Measurements from ENCODE around the gene KATNAL2.

KATNAL2 gene

GRCh38 chr18:46917108-46917802, at the start of gene KATNAL2, which contains the start of gene PIAS2:
Gene KATNAL2, plus strand, starts transcription at chr18:46917602. Its CDS starts 29,271 bp downstream, at chr18:46946873.
Gene PIAS2, minus strand, starts transcription at chr18:46917507. Its CDS starts 162 bp downstream, at chr18:46917345.
- DNase-seq = peak; percentile 81

GRCh38 chr18:46868169-46868921, 49.1 kb upstream of the KATNAL2 start:
- no peak for DNase-seq

DNA sequence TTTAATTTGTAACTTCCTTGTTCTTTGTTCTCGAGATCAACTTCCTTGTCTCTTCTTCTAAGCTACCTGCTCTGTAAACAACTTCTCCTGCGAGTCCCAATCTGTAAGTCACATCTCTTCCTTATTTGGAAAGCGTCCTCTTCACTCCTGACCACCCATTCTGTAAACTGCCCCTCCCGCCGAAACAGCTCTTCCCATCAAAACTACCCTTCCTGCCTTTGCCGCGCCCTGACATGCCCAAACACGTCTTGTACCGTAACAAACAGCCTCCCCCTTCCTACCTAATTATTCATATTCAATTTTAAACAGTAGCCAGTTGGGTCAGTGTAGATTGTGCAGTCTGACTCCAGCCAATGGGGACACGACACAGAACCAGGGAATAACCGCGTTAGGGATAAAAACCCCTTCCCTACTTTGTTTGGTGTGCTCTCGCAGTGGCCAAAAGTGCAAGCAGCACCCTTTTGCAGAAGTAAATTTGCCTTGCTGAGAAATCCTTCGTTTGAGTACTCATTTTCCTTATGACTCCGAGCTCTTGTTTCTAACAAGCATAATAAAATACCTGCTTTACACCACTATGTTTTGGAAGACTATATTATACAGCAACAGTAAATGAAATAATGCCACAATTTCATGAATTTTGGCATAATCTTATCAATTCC, 39.9 kb upstream of the KATNAL2 start:
- DNase-seq = no peak

GRCh38 chr18:46883180-46883579, 34.2 kb upstream of the KATNAL2 start:
- no peak for DNase-seq

GRCh38 chr18:46886893-46887292, 30.5 kb upstream of the KATNAL2 start:
- no peak for DNase-seq

DNA sequence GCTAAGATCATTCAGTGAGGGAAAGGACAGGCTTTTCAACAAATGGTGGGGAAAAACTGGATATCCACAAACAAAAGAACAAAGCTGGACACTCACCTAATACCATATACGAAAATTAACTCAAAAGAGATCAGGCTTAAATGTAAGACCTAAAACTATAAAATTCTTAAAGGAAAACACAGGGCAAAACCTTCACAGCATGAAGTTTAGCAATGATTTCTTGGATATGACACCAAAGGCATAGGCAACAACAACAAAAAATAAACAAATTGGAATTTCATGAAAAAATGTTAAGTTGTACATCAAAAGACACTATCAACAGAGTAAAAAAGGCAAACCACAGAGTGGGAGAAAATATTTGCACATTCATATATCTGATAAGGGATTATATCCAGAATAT, 28.4 kb upstream of the KATNAL2 start:
- no peak for DNase-seq

DNA sequence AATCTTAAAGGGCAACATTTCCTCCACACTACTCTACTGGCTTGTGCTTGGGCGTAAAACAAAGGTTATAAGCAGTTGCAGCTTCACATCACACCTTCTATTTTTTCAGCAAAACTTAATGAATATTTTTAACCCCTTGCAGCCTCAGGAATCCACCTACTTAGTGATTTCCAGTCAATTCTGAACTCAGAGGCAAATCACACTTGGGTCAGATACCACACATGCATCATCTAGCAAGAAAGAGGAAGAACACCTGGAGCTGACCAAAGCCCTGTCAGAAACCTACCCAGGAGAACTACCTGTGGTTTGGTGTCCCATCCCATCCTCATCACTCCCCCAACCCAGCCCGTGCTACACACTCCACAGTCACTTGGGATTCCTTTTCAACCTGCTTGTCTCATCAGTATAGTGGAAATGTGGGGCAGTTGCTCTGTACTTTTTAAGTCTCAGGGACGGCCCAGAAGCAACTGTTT, 25.6 kb upstream of the KATNAL2 start:
- DNase-seq = no peak

DNA sequence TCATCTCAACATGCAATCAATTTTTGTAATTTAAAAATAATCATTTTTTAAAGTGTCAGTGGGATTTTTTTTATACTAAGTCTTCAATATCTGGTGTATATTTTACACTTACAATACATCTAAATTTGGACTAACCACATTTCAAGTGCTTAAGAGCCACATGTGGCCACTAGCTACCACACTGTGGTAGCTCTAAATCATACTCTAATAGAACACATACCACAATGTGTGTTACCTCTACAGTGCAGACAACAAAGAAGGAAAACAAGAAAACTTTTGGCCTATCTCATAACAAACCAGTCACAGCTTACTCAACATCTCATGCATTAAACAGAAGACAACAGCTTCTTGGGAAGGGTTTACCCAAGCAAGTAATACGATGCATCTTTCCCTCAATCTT, 24.6 kb upstream of the KATNAL2 start:
- DNase-seq = no peak

GRCh38 chr18:46893360-46893759, 24.0 kb upstream of the KATNAL2 start:
- DNase-seq = no peak

DNA sequence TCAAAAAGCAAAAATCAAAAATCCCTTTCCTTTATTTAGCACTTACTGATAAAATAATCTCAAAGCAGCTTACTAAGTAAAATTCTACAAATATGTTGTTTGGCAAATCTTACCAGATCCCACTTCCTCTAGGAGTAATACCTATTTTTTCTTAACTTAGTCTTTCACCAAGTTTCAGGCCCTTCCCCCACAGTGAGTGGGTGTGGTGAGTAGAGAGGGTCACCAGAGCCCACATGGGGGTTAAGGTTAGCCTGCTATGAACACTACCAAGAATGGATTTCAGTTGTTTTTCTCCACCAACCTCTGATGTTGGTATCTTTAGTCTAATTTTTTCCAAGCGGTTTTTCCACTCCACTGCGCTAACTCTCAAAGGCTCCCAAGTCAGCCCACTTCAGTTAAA, 23.3 kb upstream of the KATNAL2 start:
- no peak for DNase-seq

- no peak for DNase-seq
Observed at GRCh38 chr18:46899274-46899948, 18.0 kb upstream of the KATNAL2 start.

DNA sequence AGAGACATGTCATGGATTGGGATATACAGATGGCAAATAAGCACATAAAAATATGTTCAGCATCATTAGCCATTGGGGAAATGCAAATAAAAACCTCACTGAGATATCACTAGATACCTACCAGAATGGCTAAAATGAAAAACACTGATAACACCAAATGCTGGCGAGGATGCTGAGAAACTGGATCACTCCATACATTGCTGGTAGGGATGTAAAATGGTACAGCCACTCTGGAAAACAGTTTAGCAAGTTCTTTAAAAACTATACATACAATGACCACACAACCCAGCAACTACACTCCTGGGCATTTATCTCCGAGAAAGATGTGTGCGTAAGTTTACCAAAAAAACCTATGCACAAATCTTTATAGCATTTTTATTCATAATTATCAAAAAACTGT, 14.0 kb upstream of the KATNAL2 start:
- no peak for DNase-seq

DNA sequence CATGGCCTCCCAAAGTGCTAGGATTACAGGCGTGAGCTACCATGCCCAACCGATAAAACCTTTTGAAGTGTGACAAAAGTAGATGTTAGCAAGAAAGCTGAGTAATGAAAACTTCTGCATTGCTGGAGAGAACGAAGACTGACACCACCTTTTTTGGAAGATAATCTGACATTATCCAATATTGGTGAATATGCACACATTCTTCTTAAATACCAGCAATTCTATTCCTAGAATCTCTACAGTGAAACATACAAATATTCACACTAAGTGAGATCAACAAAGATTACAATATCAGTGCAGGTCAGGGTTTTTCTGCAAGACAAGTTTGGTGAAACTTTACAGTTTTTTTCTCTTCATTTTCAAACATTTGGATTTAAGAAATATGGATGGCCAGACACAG, 7.9 kb upstream of the KATNAL2 start:
- DNase-seq = no peak

GRCh38 chr18:46910856-46911255, 6.5 kb upstream of the KATNAL2 start:
- DNase-seq = no peak

- DNase-seq = no peak
Observed at GRCh38 chr18:46915800-46916550, 1.4 kb upstream of the KATNAL2 start.

DNA sequence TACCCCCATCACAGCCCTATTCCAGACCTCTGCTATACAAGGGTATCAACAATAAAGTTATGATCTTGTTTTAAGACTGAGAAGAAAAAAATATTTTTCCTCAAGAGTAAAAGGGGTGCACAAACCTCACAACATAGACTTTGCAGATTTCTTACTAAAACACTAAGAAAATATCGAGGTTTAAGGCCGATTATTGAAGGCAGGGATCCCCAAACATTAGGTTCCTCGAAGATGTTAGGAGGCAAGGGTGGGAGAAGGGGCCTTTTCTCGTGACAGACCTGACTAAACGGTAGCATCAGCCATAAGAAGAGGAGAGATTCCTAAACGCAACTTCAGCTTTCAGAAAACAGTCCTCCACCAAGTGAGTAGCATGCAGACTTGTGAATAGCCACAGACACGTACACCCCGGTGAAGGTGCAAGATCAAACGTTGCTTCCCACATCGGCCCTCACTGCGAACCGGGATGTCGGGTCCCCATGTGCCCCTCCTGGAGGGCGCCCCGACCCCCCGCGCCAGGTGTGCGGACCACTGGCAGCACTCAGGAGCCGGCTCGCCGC, 773 bp upstream of the KATNAL2 start:
- DNase-seq = peak; percentile 30

DNA sequence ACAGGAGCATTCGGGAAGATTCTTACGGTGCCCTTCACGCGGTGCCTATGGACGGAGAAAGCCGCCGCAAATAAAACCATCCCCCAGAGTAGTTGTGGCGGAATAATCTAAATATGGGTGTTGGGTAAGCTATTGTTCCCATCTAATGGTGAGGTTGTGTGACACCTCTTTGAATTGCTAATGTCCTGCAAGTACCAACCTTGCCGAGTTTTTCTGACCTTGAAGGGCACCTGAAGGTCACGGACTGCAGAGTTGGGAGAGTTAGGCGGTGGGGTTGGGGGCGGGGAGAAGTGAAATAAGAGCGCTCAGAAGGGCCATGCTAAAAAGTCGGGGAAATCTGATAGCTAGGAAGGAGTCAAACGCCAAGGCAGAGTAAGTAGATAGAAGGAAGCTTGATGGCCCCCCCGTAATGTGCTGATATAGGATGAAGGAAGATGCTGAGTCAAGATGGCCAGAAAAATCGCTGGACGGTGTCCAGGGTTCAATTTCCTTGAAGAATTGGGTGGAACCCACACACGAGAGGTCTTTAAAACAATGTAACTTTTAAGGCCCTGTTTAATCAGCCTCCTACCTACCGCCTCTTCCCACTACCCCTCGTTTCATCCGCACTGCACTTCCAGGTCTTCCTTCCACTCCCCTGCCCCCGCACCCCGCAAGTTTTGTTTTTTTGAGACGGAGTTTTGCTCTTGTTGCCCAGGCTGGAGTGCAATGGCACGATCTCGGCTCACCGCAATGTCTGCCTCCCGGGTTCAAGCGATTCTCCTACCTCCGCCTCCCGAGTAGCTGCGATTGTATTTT, 600 bp downstream of the KATNAL2 start:
- DNase-seq = no peak

- DNase-seq = no peak
Observed at GRCh38 chr18:46920067-46920466, 2.7 kb downstream of the KATNAL2 start.

GRCh38 chr18:46920653-46921052, 3.3 kb downstream of the KATNAL2 start:
- DNase-seq = no peak

GRCh38 chr18:46939337-46939963, 22.0 kb downstream of the KATNAL2 start:
- no peak for DNase-seq
